BLaER1 (cell line): ENCODE results near the gene DDX31.

Experiments used
- H3K27ac ChIP-seq: shearing (Covaris generic); formaldehyde crosslinking; 2 replicates; pipeline ENCODE4 v1.8.1; 2022
- H3K27me3 ChIP-seq: shearing (Covaris generic); formaldehyde crosslinking; 2 replicates; pipeline ENCODE4 v1.8.1; 2022
- H3K36me3 ChIP-seq: shearing (Covaris generic); formaldehyde crosslinking; 2 replicates; pipeline ENCODE4 v1.8.1; 2022
- H3K4me1 ChIP-seq: shearing (Covaris generic); formaldehyde crosslinking; 2 replicates; pipeline ENCODE4 v1.8.1; 2022
- H3K4me2 ChIP-seq: shearing (Covaris generic); formaldehyde crosslinking; 2 replicates; pipeline ENCODE4 v1.8.1; 2022
- H3K4me3 ChIP-seq: shearing (Covaris generic); formaldehyde crosslinking; 2 replicates; pipeline ENCODE4 v1.8.1; 2022
- H3K9ac ChIP-seq: shearing (Covaris generic); formaldehyde crosslinking; 2 replicates; pipeline ENCODE4 v1.8.1; 2022
- H3K9me3 ChIP-seq: shearing (Covaris generic); formaldehyde crosslinking; 2 replicates; pipeline ENCODE4 v1.8.1; 2022
- H4K20me1 ChIP-seq: shearing (Covaris generic); formaldehyde crosslinking; 2 replicates; pipeline ENCODE4 v1.8.1; 2022
- Cebpa-rat ChIP-seq: shearing (Covaris generic); IDR thresholded peaks from 2 replicates; pipeline ENCODE4 v1.8.1; 2022

DDX31 gene

DNA sequence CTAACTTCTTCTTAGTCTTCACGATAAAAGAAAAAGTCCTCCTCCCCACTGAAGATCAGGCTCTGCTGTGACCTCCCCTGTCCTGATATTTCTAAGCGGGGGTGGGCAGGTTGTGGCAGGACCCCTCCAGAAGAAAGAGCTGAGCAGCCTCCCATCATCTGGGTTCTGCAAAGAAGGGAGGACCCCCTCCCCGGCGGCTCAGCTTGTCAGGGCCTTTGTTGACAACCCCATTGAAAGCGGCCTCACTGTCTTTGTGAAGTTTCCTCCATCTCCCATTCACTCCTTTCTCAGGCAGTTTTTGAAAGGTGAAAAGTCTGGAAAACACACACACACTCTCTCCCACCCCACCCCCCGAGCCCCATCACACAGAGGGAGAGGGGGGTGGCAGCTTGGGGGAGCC is 113.5 kb downstream of the DDX31 start:
- no peaks in the 10 kb centered on the region for H3K36me3 ChIP-seq
- no peak overlapping the region for H3K9ac ChIP-seq
- TF ChIP-seq Cebpa-rat, result no peak
- no peak overlapping the region for H3K27ac ChIP-seq
- no peaks in the 10 kb centered on the region for H3K4me1 ChIP-seq
- no peaks in the 10 kb centered on the region for H3K27me3 ChIP-seq
- H3K4me3 ChIP-seq, result no peak overlapping the region
- H3K9me3 ChIP-seq, result 0 out of 2 replicates have a peak, but pooled peaks cover 5% of the 10 kb centered on the region
- no peak overlapping the region for H3K4me2 ChIP-seq
- no peaks in the 10 kb centered on the region for H4K20me1 ChIP-seq

DNA sequence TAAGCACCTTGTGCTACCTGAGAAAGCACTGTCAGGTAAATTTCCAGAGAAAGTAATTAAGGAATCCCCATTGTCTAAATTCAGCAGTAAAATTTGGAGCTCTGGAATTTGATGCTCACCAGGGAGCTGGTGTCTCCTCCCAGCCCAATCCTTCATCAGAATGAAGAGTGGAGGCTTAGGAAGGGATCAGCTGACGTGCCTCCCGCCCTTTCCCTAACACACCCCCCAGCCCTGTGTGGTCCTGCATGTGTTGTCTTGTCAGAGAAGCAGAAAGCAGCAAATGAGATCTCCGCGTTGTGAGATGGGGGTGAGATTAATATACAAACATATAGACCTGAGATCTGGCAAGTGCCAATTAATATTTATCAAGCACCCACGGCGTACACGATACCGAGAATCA is 114.3 kb downstream of the DDX31 start:
- Histone ChIP-seq H3K4me2 (no peak overlapping the region), H3K9me3 (0 out of 2 replicates have a peak, but pooled peaks cover 5% of the 10 kb centered on the region), H3K4me3 (no peak overlapping the region), H3K36me3 (no peaks in the 10 kb centered on the region), H3K27me3 (no peaks in the 10 kb centered on the region), H3K27ac (no peak overlapping the region), H3K4me1 (no peaks in the 10 kb centered on the region), H3K9ac (no peak overlapping the region), H4K20me1 (no peaks in the 10 kb centered on the region)
- TF ChIP-seq Cebpa-rat, result no peak

DNA sequence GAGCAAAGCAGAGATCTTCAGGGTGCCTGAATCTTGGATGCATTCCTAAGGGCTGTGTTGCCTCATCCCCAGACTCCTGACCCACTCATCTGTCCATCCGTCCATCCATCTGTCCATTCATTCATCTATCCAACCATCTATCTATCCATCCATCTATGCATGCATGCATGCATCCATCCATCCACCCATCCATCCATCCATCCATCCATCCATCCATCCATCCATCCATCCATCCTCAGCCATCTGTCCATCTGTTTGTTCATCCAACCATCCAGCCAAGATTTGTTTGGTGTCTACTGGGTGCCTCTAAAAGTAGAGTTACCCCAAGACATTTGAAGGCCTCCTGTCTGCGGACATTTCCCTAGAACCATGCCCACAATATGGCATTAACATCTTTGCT is 115.0 kb downstream of the DDX31 start:
- Histone ChIP-seq H3K9ac (no peak overlapping the region), H4K20me1 (no peaks in the 10 kb centered on the region)

DNA sequence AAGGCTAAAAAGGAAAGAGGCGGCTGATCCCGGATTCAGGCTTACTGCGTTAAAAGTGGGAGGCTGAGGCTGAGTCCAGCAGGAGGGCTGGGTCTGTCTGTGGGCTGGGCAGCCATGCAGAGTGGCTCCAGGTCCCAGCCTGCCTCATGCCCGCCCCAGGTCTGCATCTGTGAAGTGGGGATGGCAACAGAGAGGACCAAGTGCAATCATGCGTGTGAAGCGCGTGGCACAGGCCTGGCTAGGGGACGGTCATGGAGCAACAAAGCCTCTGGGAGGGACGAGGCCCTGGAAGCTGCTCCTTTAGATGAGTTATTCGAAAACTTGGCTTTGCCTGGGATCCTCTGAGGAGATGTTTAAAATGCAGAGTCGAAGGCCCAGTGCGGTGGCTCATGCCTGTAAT is 117.7 kb downstream of the DDX31 start:
- Histone ChIP-seq H3K4me2 (no peak overlapping the region), H4K20me1 (no peaks in the 10 kb centered on the region), H3K36me3 (no peaks in the 10 kb centered on the region), H3K4me3 (no peak overlapping the region), H3K4me1 (peaks cover 9% of the 10 kb centered on the region), H3K9me3 (no peaks in the 10 kb centered on the region), H3K9ac (no peak overlapping the region), H3K27ac (no peak overlapping the region), H3K27me3 (no peaks in the 10 kb centered on the region)
- TF ChIP-seq Cebpa-rat, result no peak

More for the DNA sequence above, 115.0 kb downstream of the DDX31 start:
- 0 out of 2 replicates have a peak, but pooled peaks cover 5% of the 10 kb centered on the region for H3K9me3 ChIP-seq
- no peaks in the 10 kb centered on the region for H3K4me1 ChIP-seq
- no peak for TF ChIP-seq Cebpa-rat
- no peak overlapping the region for H3K27ac ChIP-seq
- no peaks in the 10 kb centered on the region for H3K27me3 ChIP-seq
- no peak overlapping the region for H3K4me2 ChIP-seq
- no peak overlapping the region for H3K4me3 ChIP-seq
- H3K36me3 ChIP-seq, result no peaks in the 10 kb centered on the region

DNA sequence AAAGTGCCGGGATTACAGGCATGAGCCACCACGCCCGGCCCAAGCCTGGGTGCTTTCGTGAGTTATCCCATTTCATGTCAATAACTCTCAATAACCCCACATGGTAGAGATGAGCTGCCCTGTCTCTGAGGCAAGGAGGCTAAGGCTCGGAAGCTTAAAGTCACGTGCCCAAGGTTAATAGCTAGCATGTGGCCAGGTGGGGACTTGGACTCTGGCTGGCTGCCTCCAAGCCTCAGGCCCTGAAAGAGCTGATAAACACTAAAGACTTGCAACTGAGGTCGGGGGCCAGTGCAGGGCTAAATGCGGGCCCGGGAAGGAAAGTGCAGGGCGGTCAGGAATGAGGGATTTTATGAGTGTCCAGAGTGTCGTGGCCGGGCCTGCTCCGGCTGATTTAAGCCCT is 118.2 kb downstream of the DDX31 start:
- no peaks in the 10 kb centered on the region for H3K27me3 ChIP-seq
- no peak overlapping the region for H3K9ac ChIP-seq
- no peak overlapping the region for H3K4me2 ChIP-seq
- H3K27ac ChIP-seq, result no peak overlapping the region
- H3K9me3 ChIP-seq, result no peaks in the 10 kb centered on the region
- peaks cover 14% of the 10 kb centered on the region for H3K4me1 ChIP-seq
- H3K36me3 ChIP-seq, result no peaks in the 10 kb centered on the region
- TF ChIP-seq Cebpa-rat, result no peak
- H4K20me1 ChIP-seq, result no peaks in the 10 kb centered on the region
- no peak overlapping the region for H3K4me3 ChIP-seq

DNA sequence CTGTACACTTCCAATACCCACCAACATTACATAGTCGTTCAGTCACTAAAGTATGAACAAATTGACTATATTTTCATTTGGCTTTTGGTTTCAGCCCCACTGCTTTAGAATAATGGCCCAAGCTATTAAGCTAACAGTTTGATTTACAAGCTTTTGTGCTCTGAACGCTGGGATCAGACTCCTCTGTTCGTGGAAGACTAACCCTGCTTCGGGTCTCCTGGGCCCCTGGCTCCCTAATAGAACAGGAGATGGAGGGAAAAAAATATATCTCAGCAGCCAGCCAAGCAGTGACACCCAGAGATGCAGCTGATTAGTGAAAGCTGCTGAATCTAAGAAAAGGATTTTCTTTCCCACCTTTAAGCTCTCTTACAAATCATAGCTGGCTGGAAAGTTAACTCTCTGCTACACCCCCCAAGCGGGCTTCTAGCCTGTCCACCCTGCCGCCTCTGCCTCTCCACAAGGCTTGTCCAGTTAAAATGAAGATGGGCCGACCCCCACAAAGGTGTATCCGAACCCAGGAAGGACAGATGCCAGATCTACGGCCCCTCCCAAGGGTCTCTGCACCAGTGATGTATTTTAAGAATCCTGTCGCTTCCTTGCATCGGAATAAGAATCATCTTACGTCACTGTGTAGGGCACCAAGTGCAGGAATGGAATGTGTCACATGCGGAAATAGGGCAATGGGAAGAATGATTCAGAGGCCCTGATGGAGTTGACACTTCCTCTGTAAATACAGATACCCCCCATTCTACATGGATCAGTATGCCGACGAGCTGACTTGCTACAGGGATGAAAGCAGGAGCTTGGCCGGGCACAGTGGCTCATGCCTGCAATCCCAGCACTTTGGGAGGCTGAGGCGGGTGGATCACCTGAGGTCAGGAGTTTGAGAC is 120.8 kb downstream of the DDX31 start:
- H3K27me3 ChIP-seq, result no peaks in the 10 kb centered on the region
- H3K4me2 ChIP-seq, result no peak overlapping the region
- no peak overlapping the region for H3K27ac ChIP-seq

DNA sequence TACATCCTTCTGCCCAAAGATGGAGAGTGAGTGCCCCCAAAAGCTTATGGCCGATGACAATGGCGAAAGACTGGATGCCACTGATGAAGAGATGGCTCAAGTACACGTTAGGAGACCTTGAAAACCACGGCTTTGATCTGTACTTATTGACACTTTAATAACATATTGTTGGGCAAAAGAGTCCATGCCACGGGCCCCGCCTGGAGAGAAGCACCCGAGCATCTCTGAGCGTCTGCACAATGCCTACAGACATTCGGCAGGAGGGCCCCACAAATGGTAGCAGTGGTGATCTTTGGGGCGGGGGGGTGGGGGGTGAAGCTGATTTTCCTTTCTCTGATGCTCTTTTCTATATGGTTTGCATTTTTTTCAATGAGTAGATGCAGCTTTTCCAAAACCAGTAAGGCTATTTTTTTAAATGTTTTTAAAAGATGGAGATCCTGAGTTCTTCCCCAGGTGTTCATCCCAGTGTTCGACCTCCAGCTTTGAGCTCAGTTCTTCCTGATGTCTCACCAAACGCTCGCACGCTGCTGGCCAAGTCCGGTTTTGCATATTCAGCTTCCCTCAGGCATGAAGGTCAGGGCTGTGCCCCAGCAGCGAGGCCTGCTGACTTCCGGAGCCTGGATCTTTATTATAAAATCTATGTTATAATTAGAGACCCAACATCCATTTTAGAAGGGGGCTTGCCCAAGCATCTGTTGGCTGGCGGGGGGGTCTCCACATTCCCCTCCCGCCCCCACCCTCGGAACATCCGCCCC is 121.6 kb downstream of the DDX31 start:
- Histone ChIP-seq H3K4me1 (peaks cover 26% of the 10 kb centered on the region), H3K9ac (no peak overlapping the region), H3K9me3 (no peaks in the 10 kb centered on the region), H3K4me2 (peak overlapping the region; percentile 89; the same call in 1 of the 2 replicates), H3K27me3 (no peaks in the 10 kb centered on the region), H3K27ac (no peak overlapping the region), H3K4me3 (no peak overlapping the region), H4K20me1 (no peaks in the 10 kb centered on the region), H3K36me3 (no peaks in the 10 kb centered on the region)
- TF ChIP-seq Cebpa-rat, result no peak

More for the DNA sequence above, 120.8 kb downstream of the DDX31 start:
- no peaks in the 10 kb centered on the region for H3K9me3 ChIP-seq
- no peak overlapping the region for H3K9ac ChIP-seq
- peaks cover 26% of the 10 kb centered on the region for H3K4me1 ChIP-seq
- H4K20me1 ChIP-seq, result no peaks in the 10 kb centered on the region
- H3K36me3 ChIP-seq, result no peaks in the 10 kb centered on the region
- no peak for TF ChIP-seq Cebpa-rat
- no peak overlapping the region for H3K4me3 ChIP-seq

DNA sequence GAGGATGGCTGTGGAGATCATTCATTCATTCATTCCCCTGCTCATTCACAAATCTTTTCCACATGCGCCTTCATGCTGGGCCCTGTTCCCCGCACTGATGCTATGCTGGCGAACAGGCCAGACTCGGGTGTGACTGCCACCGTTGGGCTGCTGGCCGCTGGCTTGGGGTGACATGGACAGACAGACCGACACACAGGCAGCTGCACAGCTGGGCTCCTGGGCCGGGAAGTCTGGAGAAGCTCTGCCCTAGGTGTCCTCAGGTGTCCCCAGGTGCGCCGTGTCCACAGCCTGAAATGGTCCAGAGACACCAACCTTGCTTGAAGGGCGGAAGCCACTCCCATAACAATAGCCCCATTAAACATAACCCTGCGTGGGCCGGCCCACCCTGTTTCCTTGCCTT is 122.3 kb downstream of the DDX31 start:
- Histone ChIP-seq H3K4me2 (peak overlapping the region; percentile 89; the same call in 1 of the 2 replicates), H4K20me1 (no peaks in the 10 kb centered on the region), H3K27me3 (no peaks in the 10 kb centered on the region), H3K36me3 (no peaks in the 10 kb centered on the region), H3K4me3 (no peak overlapping the region), H3K9ac (no peak overlapping the region), H3K9me3 (no peaks in the 10 kb centered on the region), H3K27ac (no peak overlapping the region), H3K4me1 (peaks cover 26% of the 10 kb centered on the region)
- TF ChIP-seq Cebpa-rat, result no peak

DNA sequence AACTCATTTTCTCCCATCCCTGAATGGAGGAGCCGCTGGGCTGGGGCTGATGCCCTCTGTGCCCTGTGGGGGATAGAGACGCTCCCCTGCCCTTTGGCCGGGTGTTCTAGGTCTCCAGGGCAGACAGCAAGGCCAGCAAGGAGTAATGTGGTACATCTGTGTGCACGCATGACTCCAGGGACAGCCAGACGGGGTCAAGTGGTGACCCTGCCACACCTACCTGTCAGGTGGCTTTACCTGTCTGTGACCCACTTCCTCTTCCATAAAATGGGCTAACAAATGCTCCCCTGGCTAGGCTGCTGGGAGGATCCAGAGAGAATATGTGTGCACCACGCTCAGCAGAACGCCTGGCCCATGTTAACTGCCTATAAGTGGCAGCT is 122.7 kb downstream of the DDX31 start:
- peaks cover 26% of the 10 kb centered on the region for H3K4me1 ChIP-seq
- TF ChIP-seq Cebpa-rat, result no peak
- H3K36me3 ChIP-seq, result no peaks in the 10 kb centered on the region
- H3K9me3 ChIP-seq, result no peaks in the 10 kb centered on the region
- no peaks in the 10 kb centered on the region for H4K20me1 ChIP-seq
- H3K27me3 ChIP-seq, result no peaks in the 10 kb centered on the region
- H3K4me2 ChIP-seq, result peak overlapping the region; percentile 89
- no peak overlapping the region for H3K4me3 ChIP-seq
- peak overlapping the region; percentile 68; the same call in 1 of the 2 replicates for H3K27ac ChIP-seq
- H3K9ac ChIP-seq, result no peak overlapping the region
